Body of pancreas (tissue), 4 donors: ENCODE data around the gene EPN3. TPM values are rescaled to one million over a fixed set of nuclear protein-coding genes. Genes with fewer than 3 reads are reported as not detected.

Source experiments
- ATAC-seq: fragments of 150-250 bp; one replicate; pipeline ENCODE4 v1.9.1; 2016
- DNase-seq, 4 donors: peaks; one replicate each; pipeline ENCODE4 v3.0.0-alpha.2; 2019
- H3K27ac ChIP-seq, 4 donors: fragments of 200-600 bp; sonication (generic); 1 replicate in 3 of 4; 2 replicates in 1 of 4; pipeline versions ENCODE4 v1.5.1 to v1.6.1; 2016 to 2019; ENCODE audit warnings: mild to moderate bottlenecking in 1 of 4, mixed read lengths in 1 of 4, moderate library complexity in 1 of 4
- H3K27me3 ChIP-seq, 2 donors: fragments of 200-600 bp; sonication (generic); one replicate each; pipeline ENCODE4 v1.6.0; 2016; ENCODE audit warnings: mild to moderate bottlenecking in 1 of 2
- H3K36me3 ChIP-seq, 2 donors: fragments of 200-600 bp; sonication (generic); replicated peaks in 1 of 2; 2 replicates each; pipeline ENCODE4 v1.5.1; 2016; ENCODE audit warnings: low read depth in 2 of 2; ENCODE audit not compliant: insufficient read depth in 1 of 2
- H3K4me1 ChIP-seq: fragments of 200-600 bp; sonication (generic); one replicate; pipeline ENCODE4 v1.6.0; 2016
- H3K4me3 ChIP-seq, 2 donors: fragments of 200-600 bp; sonication (generic); 1 replicate in 1 of 2; 2 replicates in 1 of 2; pipeline ENCODE4 v1.5.1; 2016 to 2019
- H3K9me3 ChIP-seq, 3 donors: fragments of 200-600 bp; sonication (generic); 1 replicate in 2 of 3; 2 replicates in 1 of 3; pipeline ENCODE4 v1.5.1; 2016
- POLR2A ChIP-seq, 3 donors: fragments of 450-650 bp; IDR thresholded peaks; one replicate each; pipeline ENCODE4 v1.6.1; 2016; ENCODE audit warnings: antibody characterized with exemption in 3 of 3, mild to moderate bottlenecking in 2 of 3
- WGBS, 2 donors: methylation state at CpG; one replicate each; pipeline ENCODE4 v1.1.5; 2017; 5-methylcytosine and 5-hydroxymethylcytosine counted together
- intact Hi-C: fragments of 100-400 bp; cut with DNase I; formaldehyde crosslinking; loops from one replicate; pipeline ENCODE4 v1.15.1; 2023
- total RNA-seq, 2 donors: library from RNA; depleted of rRNA; stranded (reverse); fragments of >200 nt; gene quantifications; one replicate each; pipeline ENCODE4 v1.1.0, GENCODE V29; 2016
- TF ChIP-seq, protein P1 (sequence below), 7 experiments: fragments of 450-650 bp in 4 of 7; fragments of 200-600 bp in 3 of 7; sonication (generic) in 3 of 7; IDR thresholded peaks; one replicate each; pipeline ENCODE4 v1.5.1; 2016 to 2019; ENCODE audit warnings: antibody characterized with exemption in 7 of 7

Gene EPN3
- total RNA-seq, 2 donors from 2014 or later, result 11.9 to 20.1 TPM

DNA sequence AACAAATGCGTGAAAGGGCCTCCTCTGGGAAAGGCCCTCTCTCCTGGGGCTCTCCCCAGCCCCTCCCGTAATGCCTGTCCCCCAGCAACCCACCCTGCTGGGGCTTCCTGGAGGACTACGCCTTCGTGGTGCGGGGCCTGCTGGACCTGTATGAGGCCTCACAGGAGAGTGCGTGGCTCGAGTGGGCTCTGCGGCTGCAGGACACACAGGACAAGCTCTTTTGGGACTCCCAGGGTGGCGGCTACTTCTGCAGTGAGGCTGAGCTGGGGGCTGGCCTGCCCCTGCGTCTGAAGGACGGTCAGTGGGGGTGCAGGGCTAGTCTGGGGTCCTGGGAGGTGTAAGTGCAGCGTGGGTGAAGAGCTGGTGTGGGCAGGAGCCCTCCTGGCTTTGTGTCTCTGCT is 19.3 kb downstream of the EPN3 start:
- peaks cover 0 to 2% of the 10 kb centered on the region in 2 donors for H3K36me3 ChIP-seq
- 95 to 100% methylated on average over 2 to 12 of the region's 12 CpGs for WGBS, 2 donors
- H3K4me1 ChIP-seq, result peaks cover 23% of the 10 kb centered on the region
- DNase-seq (no peak), ATAC-seq (no peak)
- no peak overlapping the region for H3K4me3 ChIP-seq
- TF ChIP-seq, protein P1, sequence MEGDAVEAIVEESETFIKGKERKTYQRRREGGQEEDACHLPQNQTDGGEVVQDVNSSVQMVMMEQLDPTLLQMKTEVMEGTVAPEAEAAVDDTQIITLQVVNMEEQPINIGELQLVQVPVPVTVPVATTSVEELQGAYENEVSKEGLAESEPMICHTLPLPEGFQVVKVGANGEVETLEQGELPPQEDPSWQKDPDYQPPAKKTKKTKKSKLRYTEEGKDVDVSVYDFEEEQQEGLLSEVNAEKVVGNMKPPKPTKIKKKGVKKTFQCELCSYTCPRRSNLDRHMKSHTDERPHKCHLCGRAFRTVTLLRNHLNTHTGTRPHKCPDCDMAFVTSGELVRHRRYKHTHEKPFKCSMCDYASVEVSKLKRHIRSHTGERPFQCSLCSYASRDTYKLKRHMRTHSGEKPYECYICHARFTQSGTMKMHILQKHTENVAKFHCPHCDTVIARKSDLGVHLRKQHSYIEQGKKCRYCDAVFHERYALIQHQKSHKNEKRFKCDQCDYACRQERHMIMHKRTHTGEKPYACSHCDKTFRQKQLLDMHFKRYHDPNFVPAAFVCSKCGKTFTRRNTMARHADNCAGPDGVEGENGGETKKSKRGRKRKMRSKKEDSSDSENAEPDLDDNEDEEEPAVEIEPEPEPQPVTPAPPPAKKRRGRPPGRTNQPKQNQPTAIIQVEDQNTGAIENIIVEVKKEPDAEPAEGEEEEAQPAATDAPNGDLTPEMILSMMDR (IDR thresholded peaks at IDR 0.05), result no peak
- no peak for TF ChIP-seq POLR2A (IDR thresholded peaks at IDR 0.05)
- no peaks in the 10 kb centered on the region for H3K27me3 ChIP-seq
- intact Hi-C loops, result loop anchor here (5.0 to 10.0 kb wide), 3 partner anchors 70 to 293 kb away; no protein-coding TSS in a partner anchor
- no peaks in the 10 kb centered on the region for H3K9me3 ChIP-seq
- H3K27ac ChIP-seq, result no peak overlapping the region

DNA sequence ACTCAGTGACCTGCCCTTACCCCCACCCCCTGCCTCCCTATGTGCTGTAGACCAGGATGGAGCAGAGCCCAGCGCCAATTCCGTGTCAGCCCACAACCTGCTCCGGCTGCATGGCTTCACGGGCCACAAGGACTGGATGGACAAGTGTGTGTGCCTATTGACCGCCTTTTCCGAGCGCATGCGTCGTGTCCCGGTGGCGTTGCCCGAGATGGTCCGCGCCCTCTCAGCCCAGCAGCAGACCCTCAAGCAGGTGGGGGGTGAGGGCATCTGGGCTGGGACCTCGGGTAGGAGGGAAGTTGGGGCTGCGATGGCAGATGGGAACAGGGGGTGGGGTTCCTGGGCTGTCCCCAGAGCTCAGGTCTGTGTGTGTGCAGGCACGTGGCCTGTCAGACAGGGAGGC is 21.7 kb downstream of the EPN3 start:
- peaks cover 0 to 4% of the 10 kb centered on the region in 2 donors for H3K27me3 ChIP-seq
- no peak for TF ChIP-seq POLR2A (IDR thresholded peaks at IDR 0.05)
- TF ChIP-seq, protein P1 (IDR thresholded peaks at IDR 0.05), result no peak
- H3K27ac ChIP-seq, result no peak overlapping the region
- 92 to 93% methylated on average over 6 to 17 of the region's 17 CpGs for WGBS, 2 donors
- peaks cover 0 to 2% of the 10 kb centered on the region in 2 donors for H3K36me3 ChIP-seq
- peaks cover 13% of the 10 kb centered on the region for H3K4me1 ChIP-seq
- DNase-seq, result no peak
- H3K9me3 ChIP-seq, result no peaks in the 10 kb centered on the region
- ATAC-seq, result no peak
- H3K4me3 ChIP-seq, result no peak overlapping the region
- intact Hi-C loops, result loop anchor here (5.0 to 10.0 kb wide), 3 partner anchors 68 to 291 kb away; no protein-coding TSS in a partner anchor

DNA sequence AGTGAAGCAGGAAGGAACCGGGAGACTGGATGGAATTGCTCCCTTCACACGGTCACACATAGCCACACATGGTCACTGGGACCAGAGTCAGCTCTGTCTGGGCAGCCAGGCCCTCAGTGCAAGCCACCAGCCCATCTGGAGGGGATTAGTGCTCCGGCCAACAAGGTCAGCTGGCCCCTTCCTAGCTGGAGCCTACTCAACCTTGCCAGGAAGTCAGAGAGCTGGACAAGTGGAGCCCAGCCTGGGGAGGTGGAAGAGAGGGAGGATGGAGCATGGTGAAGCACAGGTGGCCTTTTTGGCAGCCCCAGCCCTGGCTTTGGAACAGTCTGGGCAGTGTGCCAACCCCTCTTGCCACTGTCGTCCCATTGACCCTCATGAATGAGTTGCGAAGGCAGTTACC is 24.3 kb downstream of the EPN3 start:
- TF ChIP-seq, protein P1 (IDR thresholded peaks at IDR 0.05), result no peak
- no peak for TF ChIP-seq POLR2A (IDR thresholded peaks at IDR 0.05)
- WGBS, 2 donors, result 59% methylated on average over 5 of the region's 5 CpGs; no CpG with 5 or more reads in 1 of the 2 donors
- H3K36me3 ChIP-seq, result no peaks in the 10 kb centered on the region
- H3K27me3 ChIP-seq, result peaks cover 0 to 23% of the 10 kb centered on the region in 2 donors
- H3K4me3 ChIP-seq, result no peak overlapping the region
- no peak for ATAC-seq
- DNase-seq, result peak in 1 of 4 donors; percentile 59
- intact Hi-C loops, result loop anchor here (10.0 kb wide), 1 partner anchor 288 kb away; no protein-coding TSS in a partner anchor
- no peaks in the 10 kb centered on the region for H3K9me3 ChIP-seq
- peaks cover 29% of the 10 kb centered on the region for H3K4me1 ChIP-seq
- H3K27ac ChIP-seq, result no peak overlapping the region

DNA sequence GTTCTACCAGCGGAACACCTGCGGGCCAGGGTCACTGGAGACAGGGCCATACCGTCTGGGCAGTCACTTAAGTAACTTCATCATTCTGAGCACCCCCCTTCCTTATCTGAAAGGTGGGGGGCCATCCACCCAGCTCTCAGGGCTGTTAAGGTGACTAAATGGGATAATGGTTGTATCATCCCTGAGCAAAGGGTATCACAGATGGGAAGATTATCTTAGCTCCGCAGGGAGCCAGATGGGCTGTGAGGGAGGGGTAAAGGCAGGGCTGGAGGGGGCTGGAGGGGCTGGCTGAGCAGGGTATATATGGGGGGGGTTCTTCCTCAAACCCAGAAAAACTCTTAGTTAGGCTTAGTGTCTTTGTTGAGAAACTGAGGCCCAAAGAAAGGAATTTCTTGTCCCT is 25.1 kb downstream of the EPN3 start:
- TF ChIP-seq POLR2A (IDR thresholded peaks at IDR 0.05), result no peak
- TF ChIP-seq, protein P1 (IDR thresholded peaks at IDR 0.05), result no peak
- Histone ChIP-seq H3K4me1 (peaks cover 29% of the 10 kb centered on the region), H3K27ac (no peak overlapping the region), H3K4me3 (no peak overlapping the region), H3K9me3 (no peaks in the 10 kb centered on the region), H3K36me3 (no peaks in the 10 kb centered on the region), H3K27me3 (peaks cover 0 to 23% of the 10 kb centered on the region in 2 donors)
- DNase-seq (no peak), ATAC-seq (no peak)
- 71 to 84% methylated on average over 4 of the region's 4 CpGs for WGBS, 2 donors
- intact Hi-C loops, result loop anchor here (10.0 kb wide), 1 partner anchor 287 kb away; no protein-coding TSS in a partner anchor

DNA sequence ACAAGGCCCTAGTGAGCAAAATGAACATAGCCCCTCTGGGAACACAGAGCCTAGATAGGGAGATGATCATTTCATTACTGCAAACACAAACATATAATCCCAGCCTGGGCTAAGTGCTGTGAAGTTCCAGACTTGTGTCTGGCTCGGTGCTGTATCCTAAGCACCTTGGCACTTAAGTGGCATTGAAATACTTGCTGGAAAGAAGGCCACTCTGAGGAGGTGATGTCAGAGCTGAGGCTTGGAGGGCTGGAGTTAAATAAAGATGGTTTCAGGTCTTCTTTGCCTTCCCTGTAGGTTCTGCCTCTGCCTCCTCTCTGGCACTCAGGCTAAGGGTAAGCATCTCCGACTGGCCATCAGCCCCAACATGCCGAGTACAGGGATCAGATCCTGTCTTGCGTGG is 25.6 kb downstream of the EPN3 start:
- no peak for DNase-seq
- Histone ChIP-seq H3K27ac (no peak overlapping the region), H3K27me3 (peaks cover 0 to 23% of the 10 kb centered on the region in 2 donors), H3K36me3 (no peaks in the 10 kb centered on the region), H3K4me3 (no peak overlapping the region), H3K9me3 (no peaks in the 10 kb centered on the region), H3K4me1 (peaks cover 29% of the 10 kb centered on the region)
- intact Hi-C loops, result loop anchor here (10.0 kb wide), 1 partner anchor 287 kb away; no protein-coding TSS in a partner anchor
- 66 to 72% methylated on average over 4 of the region's 4 CpGs for WGBS, 2 donors
- TF ChIP-seq, protein P1 (IDR thresholded peaks at IDR 0.05), result no peak
- no peak for TF ChIP-seq POLR2A (IDR thresholded peaks at IDR 0.05)
- ATAC-seq, result no peak
